Left ventricle myocardium inferior (tissue), 1 donor: ENCODE results near the gene UPF1. TPM values are rescaled to one million over a fixed set of nuclear protein-coding genes. Genes with fewer than 3 reads are reported as not detected.
A peak's percentile ranks its signal among the peaks of the same experiment; 100 is the strongest.

Experiments used
- DNase-seq: peaks from one replicate; pipeline ENCODE4 v3.0.0-alpha.2; 2020
- H3K27ac ChIP-seq: fragments of 200-600 bp; replicated peaks from 2 replicates; pipeline ENCODE4 v1.8.0; 2021
- H3K27me3 ChIP-seq: fragments of 200-600 bp; 2 replicates; pipeline ENCODE4 v1.8.0; 2021; ENCODE audit warnings: low read depth
- H3K36me3 ChIP-seq: fragments of 200-600 bp; 2 replicates; pipeline ENCODE4 v1.8.0; 2021
- H3K4me1 ChIP-seq: fragments of 200-600 bp; 2 replicates; pipeline ENCODE4 v1.8.0; 2021
- H3K4me3 ChIP-seq: fragments of 200-600 bp; 2 replicates; pipeline ENCODE4 v1.8.0; 2021; ENCODE audit warnings: mild to moderate bottlenecking, moderate library complexity
- H3K9me3 ChIP-seq: fragments of 200-600 bp; replicated peaks from 2 replicates; pipeline ENCODE4 v1.8.0; 2021
- intact Hi-C: fragments of 100-400 bp; cut with micrococcal nuclease; formaldehyde crosslinking; loops from one replicate; pipeline ENCODE4 v1.11.0; 2022
- total RNA-seq: library from RNA; stranded (reverse); fragmentation: NEBNext Ultra II Directional; extraction: Animal tissue kit (Norgen Biotek cat#: 25700); gene quantifications from one replicate; pipeline ENCODE4 v1.2.1, GENCODE V29; 2021
- TF ChIP-seq, protein P1 (sequence below): fragments of 200-600 bp; IDR thresholded peaks from 2 replicates; pipeline ENCODE4 v1.8.0; 2021; ENCODE audit warnings: antibody characterized with exemption, mild to moderate bottlenecking, borderline replicate concordance
- donor health status: DM: no; HTN: yes; CAD: no; lungs with severe emphysema.

Gene UPF1
- total RNA-seq, 1 donor from 2014 or later = 32.3 TPM

DNA sequence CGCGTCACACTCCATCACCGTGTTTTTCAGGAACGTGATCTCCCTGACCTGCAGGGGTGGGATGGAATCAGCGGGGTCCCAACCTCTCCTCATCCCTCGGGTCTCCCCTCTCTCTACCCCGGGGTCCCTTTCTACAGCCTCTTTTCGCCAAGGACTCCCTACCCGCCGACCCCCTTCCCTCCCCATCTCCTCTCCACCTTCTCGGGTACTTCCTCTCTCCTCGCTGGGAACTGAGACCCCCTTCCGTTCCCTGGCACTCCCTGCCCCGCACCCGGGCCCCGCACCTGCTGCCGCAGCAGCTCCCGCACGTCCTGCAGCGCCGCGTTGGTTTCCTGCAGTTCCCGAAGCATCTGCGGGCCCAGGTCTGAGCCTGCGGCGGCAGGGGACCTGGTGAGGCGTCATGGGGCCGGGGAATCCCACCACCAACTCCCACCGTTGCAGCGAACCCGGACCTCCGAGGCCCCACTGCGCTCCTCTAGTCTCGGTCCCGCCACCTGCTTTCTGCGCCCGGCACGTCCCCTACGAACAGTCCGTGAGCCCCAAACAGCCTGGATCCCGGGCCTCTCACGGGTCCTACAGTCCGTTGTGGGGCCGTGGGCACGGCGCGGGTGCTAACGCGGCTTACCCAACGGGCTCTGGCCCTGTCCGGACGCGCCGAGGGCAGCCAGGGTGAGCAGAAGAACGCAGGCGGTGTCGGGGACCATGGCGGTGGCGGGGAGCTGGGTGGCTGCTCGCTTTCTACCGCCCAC, 41.0 kb upstream of the UPF1 start, which contains the start of gene COMP:
Gene COMP, minus strand, starts transcription at position 740 of the 749 bp plus-strand sequence. Its CDS starts 36 bp downstream, at position 704.
- Histone ChIP-seq H3K27ac (no peak within 1 kb of the TSS), H3K4me1 (peaks cover 44% of the 10 kb centered on the region), H3K36me3 (no peaks in the 10 kb centered on the region), H3K27me3 (peaks cover 100% of the 10 kb centered on the region), H3K4me3 (peak within 1 kb of the TSS; percentile 56), H3K9me3 (no peaks in the 10 kb centered on the region)
- TF ChIP-seq, protein P1, sequence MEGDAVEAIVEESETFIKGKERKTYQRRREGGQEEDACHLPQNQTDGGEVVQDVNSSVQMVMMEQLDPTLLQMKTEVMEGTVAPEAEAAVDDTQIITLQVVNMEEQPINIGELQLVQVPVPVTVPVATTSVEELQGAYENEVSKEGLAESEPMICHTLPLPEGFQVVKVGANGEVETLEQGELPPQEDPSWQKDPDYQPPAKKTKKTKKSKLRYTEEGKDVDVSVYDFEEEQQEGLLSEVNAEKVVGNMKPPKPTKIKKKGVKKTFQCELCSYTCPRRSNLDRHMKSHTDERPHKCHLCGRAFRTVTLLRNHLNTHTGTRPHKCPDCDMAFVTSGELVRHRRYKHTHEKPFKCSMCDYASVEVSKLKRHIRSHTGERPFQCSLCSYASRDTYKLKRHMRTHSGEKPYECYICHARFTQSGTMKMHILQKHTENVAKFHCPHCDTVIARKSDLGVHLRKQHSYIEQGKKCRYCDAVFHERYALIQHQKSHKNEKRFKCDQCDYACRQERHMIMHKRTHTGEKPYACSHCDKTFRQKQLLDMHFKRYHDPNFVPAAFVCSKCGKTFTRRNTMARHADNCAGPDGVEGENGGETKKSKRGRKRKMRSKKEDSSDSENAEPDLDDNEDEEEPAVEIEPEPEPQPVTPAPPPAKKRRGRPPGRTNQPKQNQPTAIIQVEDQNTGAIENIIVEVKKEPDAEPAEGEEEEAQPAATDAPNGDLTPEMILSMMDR = no peak
- intact Hi-C loops = no loop called here
- no peak for DNase-seq

DNA sequence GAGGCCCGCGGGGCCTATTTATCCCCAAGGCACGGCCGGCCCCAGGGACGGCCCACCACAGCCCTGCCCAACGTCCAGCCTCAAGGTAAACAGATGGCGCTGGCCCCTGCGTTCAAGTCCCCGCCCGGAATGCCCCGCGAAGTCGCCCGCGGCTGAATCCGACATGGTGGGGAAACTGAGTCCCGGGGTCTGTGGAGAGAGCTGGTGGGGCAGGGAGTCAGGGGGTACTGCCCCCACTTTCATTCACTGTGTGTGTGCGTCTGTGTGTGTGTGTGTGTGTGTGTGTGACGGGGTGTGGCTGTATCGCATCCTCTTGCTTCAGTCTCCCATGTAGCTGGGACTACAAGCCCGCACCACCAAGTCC, 40.5 kb upstream of the UPF1 start:
- peaks cover 39% of the 10 kb centered on the region for H3K4me1 ChIP-seq
- DNase-seq = no peak
- H3K27me3 ChIP-seq = peaks cover 100% of the 10 kb centered on the region
- no peak overlapping the region for H3K27ac ChIP-seq
- intact Hi-C loops = no loop called here
- no peak overlapping the region for H3K4me3 ChIP-seq
- TF ChIP-seq, protein P1 = no peak
- H3K36me3 ChIP-seq = no peaks in the 10 kb centered on the region
- H3K9me3 ChIP-seq = no peaks in the 10 kb centered on the region

DNA sequence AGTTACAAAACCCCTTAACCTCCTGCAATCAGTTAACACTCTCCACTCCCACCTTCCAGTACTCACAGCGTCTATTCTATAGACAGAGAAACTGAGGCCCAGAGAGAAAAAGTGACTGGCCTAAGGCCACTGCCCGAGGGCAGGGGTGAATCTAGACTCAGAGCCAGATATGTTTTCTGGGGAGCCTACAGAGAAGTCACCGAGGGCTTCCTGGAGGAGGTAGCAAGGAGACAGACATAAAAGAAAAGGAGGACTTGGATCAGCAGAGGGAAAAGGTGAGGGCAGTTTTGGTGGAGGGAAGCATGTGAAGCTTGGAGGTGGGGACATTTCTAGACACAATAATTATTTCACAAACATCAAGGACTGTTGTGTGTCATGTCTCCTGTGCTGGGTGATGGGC, 39.1 kb upstream of the UPF1 start:
- TF ChIP-seq, protein P1 = no peak
- peaks cover 38% of the 10 kb centered on the region for H3K4me1 ChIP-seq
- DNase-seq = no peak
- no peaks in the 10 kb centered on the region for H3K9me3 ChIP-seq
- H3K27ac ChIP-seq = no peak overlapping the region
- H3K27me3 ChIP-seq = peaks cover 100% of the 10 kb centered on the region
- intact Hi-C loops = no loop called here
- no peaks in the 10 kb centered on the region for H3K36me3 ChIP-seq
- no peak overlapping the region for H3K4me3 ChIP-seq

DNA sequence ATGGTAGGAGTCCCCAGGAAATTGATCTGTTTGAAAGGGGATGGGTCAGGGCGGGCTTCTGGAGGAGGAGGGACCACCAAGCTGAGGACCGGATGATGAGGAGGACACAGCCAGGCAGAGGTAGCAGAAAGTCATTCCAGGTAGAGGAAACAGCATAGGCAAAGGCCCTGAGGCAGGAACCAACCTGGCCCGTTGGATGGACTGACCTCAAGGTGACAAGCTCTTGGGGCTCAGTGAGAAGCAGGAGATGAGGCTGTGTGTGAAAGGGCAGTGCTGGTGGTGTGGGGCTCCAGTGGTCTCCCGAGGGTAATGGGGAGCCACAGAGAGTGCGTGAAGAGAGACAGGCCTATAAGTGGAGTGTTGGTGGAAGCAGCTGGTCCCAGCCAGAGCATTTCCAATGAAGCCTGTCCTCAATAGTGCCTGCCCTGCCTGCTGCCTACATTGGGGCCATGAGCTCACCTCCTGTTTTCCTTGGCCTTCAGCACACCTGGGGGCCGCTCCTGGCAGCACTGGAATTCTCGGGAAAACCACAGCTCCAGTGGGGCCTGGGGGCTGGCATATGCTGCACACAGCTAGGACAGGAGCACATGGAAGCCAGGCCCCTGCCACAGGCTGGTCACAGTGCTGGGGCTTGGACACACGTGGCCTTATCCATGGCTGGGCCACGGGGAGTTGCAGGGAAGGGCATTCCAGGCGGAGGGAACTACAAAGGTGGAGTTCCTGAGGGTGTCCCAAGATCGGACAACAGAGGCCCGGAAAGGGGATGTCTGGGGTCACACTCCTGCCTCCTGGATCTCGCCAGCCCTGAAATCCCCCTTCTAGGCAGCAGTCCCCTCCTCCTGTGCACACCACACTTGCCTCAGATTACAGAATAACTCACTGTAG, 38.4 kb upstream of the UPF1 start:
- no peak for DNase-seq
- Histone ChIP-seq H3K27ac (no peak overlapping the region), H3K9me3 (no peaks in the 10 kb centered on the region), H3K4me3 (no peak overlapping the region), H3K4me1 (peaks cover 35% of the 10 kb centered on the region), H3K36me3 (no peaks in the 10 kb centered on the region), H3K27me3 (peaks cover 100% of the 10 kb centered on the region)
- TF ChIP-seq, protein P1 = no peak
- intact Hi-C loops = no loop called here

DNA sequence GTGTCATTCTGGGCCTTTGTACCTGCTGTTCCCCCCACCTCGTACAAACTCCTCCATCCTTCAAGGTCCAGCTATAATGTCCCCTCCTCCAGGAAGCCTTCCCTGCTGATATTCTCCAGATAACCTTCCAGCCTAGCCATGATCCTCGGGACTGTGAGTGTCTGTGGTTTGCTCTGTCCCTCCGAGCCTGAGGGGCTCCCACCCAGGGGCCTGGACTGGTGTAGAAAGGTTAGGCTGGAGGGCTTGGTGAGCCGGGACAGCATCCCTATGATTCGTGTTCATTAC, 37.8 kb upstream of the UPF1 start:
- Histone ChIP-seq H3K4me1 (peaks cover 29% of the 10 kb centered on the region), H3K27me3 (peaks cover 100% of the 10 kb centered on the region), H3K9me3 (no peaks in the 10 kb centered on the region), H3K27ac (no peak overlapping the region), H3K4me3 (no peak overlapping the region), H3K36me3 (no peaks in the 10 kb centered on the region)
- DNase-seq = no peak
- TF ChIP-seq, protein P1 = no peak
- intact Hi-C loops = no loop called here
